Mammary epithelial cell (primary cell): ENCODE data around the gene HTRA2.

ENCODE experiments used
- CTCF ChIP-seq, 2 donors: IDR thresholded peaks in 1 of 2; conservative IDR thresholded peaks in 1 of 2; 2 replicates each; pipeline ENCODE4 v1.5.1; 2011 to 2012; ENCODE audit warnings: inconsistent platforms in 2 of 2, low read length in 2 of 2, mild to moderate bottlenecking in 2 of 2, control low read depth in 1 of 2, low read depth in 1 of 2; ENCODE audit not compliant: insufficient read depth in 1 of 2; ENCODE audit errors: extremely low read depth in 1 of 2
- EZH2 ChIP-seq: IDR thresholded peaks from 2 replicates; pipeline ENCODE4 v1.6.1; 2012; ENCODE audit warnings: low read length, inconsistent platforms, borderline replicate concordance

GRCh38 chr2:74499940-74500577 is 29.7 kb upstream of the HTRA2 start:
- TF ChIP-seq EZH2 (no peak), CTCF (conservative IDR thresholded peaks at IDR 0.05 in 1 of 2, IDR thresholded peaks at IDR 0.05 in 1 of 2; ENCODE audit: extremely low read depth in 1 of 2, insufficient read depth in 1 of 2, low read depth in 1 of 2, low read length in 2 of 2) (no peak)
